ENCODE data around the gene PLXNC1. TPM values are rescaled to one million over a fixed set of nuclear protein-coding genes. Genes with fewer than 3 reads are reported as not detected.

Gene PLXNC1
- total RNA-seq, 2 experiments from 2014 or later, result 40.6 to 44.3 TPM

GRCh38 chr12:94209240-94209639 lies 60.9 kb downstream of the PLXNC1 start:
- Mint-ChIP-seq H3K27ac (no peak overlapping the region), H3K4me3 (no peak overlapping the region), H3K4me1 (peaks cover 48% of the 10 kb centered on the region), H3K9me3 (peaks cover 1% of the 10 kb centered on the region), H3K36me3 (peaks cover 39% of the 10 kb centered on the region), H3K27me3 (no peaks in the 10 kb centered on the region)
- DNase-seq, result no peak
- no peak for ATAC-seq (ENCODE audit: low read depth)
- POLR2A ChIA-PET, result interaction anchor here (1.5 to 2.0 kb wide), 5 partner anchors 10 to 95 kb away, joined by 4 to 13 read pairs (median 5); no protein-coding TSS in a partner anchor

- Mint-ChIP-seq H3K9me3 (peaks cover 1% of the 10 kb centered on the region), H3K27me3 (no peaks in the 10 kb centered on the region), H3K27ac (no peak overlapping the region), H3K4me3 (no peak overlapping the region), H3K36me3 (peaks cover 37% of the 10 kb centered on the region), H3K4me1 (peaks cover 36% of the 10 kb centered on the region)
- no peak for ATAC-seq (ENCODE audit: low read depth)
- POLR2A ChIA-PET, result no interaction called here
- DNase-seq, result no peak
These were observed 62.6 kb downstream of the PLXNC1 start for GRCh38 chr12:94211021-94211420.

GRCh38 chr12:94218233-94218632 lies 69.9 kb downstream of the PLXNC1 start:
- DNase-seq (no peak), ATAC-seq (ENCODE audit: low read depth) (no peak)
- no peaks in the 10 kb centered on the region for H3K27me3 Mint-ChIP-seq
- H3K36me3 Mint-ChIP-seq, result peaks cover 31% of the 10 kb centered on the region
- no peaks in the 10 kb centered on the region for H3K9me3 Mint-ChIP-seq
- H3K4me3 Mint-ChIP-seq, result no peak overlapping the region
- POLR2A ChIA-PET, result no interaction called here
- no peak overlapping the region for H3K27ac Mint-ChIP-seq
- peaks cover 3% of the 10 kb centered on the region for H3K4me1 Mint-ChIP-seq

DNA sequence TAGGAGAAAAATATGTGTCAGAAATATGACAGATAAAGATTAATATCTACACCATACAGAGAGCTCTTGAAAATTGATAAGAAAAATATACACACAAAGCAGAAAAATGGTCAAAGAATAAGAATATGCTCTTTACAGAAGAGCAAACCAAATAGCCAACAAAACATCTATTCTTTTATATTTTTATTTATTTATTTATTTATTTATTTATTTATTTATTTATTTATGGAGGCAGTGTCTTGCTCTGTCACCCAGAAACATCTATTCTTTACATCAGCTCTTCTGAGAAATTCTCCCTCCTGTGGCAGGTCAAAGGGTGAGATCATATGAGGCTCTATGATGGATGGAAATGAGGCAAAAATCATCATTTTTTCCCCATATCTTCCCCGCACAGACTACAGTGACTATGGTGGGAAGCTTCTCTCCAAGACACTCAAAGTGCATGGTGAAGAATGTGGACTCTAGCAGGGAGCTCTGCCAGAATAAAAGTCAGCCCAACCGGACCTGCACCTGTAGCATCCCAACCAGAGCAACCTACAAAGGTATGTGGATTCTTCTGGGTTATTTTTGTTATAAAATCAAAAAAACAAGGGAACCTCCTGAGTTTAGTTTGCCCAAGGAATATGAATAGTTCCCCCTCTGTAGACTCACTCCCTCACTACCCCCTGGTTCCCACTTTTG lies 71.4 kb downstream of the PLXNC1 start:
- H3K27me3 Mint-ChIP-seq, result no peaks in the 10 kb centered on the region
- H3K9me3 Mint-ChIP-seq, result no peaks in the 10 kb centered on the region
- ATAC-seq (ENCODE audit: low read depth) (no peak), DNase-seq (no peak)
- H3K36me3 Mint-ChIP-seq, result peaks cover 37% of the 10 kb centered on the region
- H3K4me1 Mint-ChIP-seq, result peaks cover 1% of the 10 kb centered on the region
- H3K27ac Mint-ChIP-seq, result no peak overlapping the region
- POLR2A ChIA-PET, result interaction anchor here (0.9 kb wide), 1 partner anchor 11 kb away, joined by 4 read pairs; no protein-coding TSS in a partner anchor
- H3K4me3 Mint-ChIP-seq, result no peak overlapping the region

DNA sequence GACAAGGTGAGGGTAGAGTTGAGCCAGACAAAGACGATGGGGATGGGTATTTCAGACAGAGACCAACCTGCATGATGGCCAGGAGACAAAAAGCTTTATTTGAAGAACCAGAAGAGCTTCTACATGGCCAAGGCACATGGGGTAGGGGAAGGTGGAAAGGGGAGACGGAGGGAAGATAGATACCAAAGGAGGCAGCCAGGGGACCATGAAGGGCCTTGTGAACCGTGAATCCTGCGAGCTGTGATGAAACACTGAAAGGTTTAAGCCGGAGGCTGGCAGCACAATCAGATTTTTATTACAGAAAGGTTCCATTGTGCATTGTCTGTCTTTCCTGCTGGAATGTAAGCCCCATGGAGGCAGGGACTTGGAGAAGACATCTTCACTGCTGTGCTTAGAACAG lies 72.4 kb downstream of the PLXNC1 start:
- Mint-ChIP-seq H3K27ac (peak overlapping the region; percentile 46), H3K9me3 (no peaks in the 10 kb centered on the region), H3K36me3 (peaks cover 43% of the 10 kb centered on the region), H3K4me1 (peaks cover 1% of the 10 kb centered on the region), H3K27me3 (no peaks in the 10 kb centered on the region), H3K4me3 (no peak overlapping the region)
- ATAC-seq (ENCODE audit: low read depth), result no peak
- DNase-seq, result no peak
- POLR2A ChIA-PET, result no interaction called here

GRCh38 chr12:94222351-94223084 lies 74.1 kb downstream of the PLXNC1 start:
- POLR2A ChIA-PET, result no interaction called here
- Mint-ChIP-seq H3K4me3 (no peak overlapping the region), H3K9me3 (no peaks in the 10 kb centered on the region), H3K27ac (no peak overlapping the region), H3K36me3 (peaks cover 58% of the 10 kb centered on the region), H3K27me3 (no peaks in the 10 kb centered on the region), H3K4me1 (peaks cover 1% of the 10 kb centered on the region)
- no peak for DNase-seq
- ATAC-seq (ENCODE audit: low read depth), result no peak

GRCh38 chr12:94223842-94224241 lies 75.5 kb downstream of the PLXNC1 start:
- POLR2A ChIA-PET, result no interaction called here
- Mint-ChIP-seq H3K27me3 (no peaks in the 10 kb centered on the region), H3K36me3 (peaks cover 70% of the 10 kb centered on the region), H3K27ac (peak overlapping the region; percentile 10), H3K4me3 (no peak overlapping the region), H3K9me3 (no peaks in the 10 kb centered on the region), H3K4me1 (peaks cover 1% of the 10 kb centered on the region)
- ATAC-seq (ENCODE audit: low read depth) (no peak), DNase-seq (no peak)

GRCh38 chr12:94225506-94225905 lies 77.1 kb downstream of the PLXNC1 start:
- no peaks in the 10 kb centered on the region for H3K9me3 Mint-ChIP-seq
- POLR2A ChIA-PET, result no interaction called here
- H3K4me1 Mint-ChIP-seq, result peaks cover 7% of the 10 kb centered on the region
- ATAC-seq (ENCODE audit: low read depth), result no peak
- no peak for DNase-seq
- peaks cover 73% of the 10 kb centered on the region for H3K36me3 Mint-ChIP-seq
- H3K27me3 Mint-ChIP-seq, result no peaks in the 10 kb centered on the region
- H3K27ac Mint-ChIP-seq, result no peak overlapping the region
- no peak overlapping the region for H3K4me3 Mint-ChIP-seq

GRCh38 chr12:94225947-94226630 lies 77.7 kb downstream of the PLXNC1 start:
- H3K36me3 Mint-ChIP-seq, result peaks cover 68% of the 10 kb centered on the region
- ATAC-seq (ENCODE audit: low read depth) (no peak), DNase-seq (no peak)
- H3K9me3 Mint-ChIP-seq, result no peaks in the 10 kb centered on the region
- no peak overlapping the region for H3K27ac Mint-ChIP-seq
- no peaks in the 10 kb centered on the region for H3K27me3 Mint-ChIP-seq
- peaks cover 10% of the 10 kb centered on the region for H3K4me1 Mint-ChIP-seq
- POLR2A ChIA-PET, result no interaction called here
- no peak overlapping the region for H3K4me3 Mint-ChIP-seq

GRCh38 chr12:94227066-94227465 lies 78.7 kb downstream of the PLXNC1 start:
- POLR2A ChIA-PET, result no interaction called here
- ATAC-seq (ENCODE audit: low read depth), result no peak
- H3K36me3 Mint-ChIP-seq, result peaks cover 69% of the 10 kb centered on the region
- H3K27ac Mint-ChIP-seq, result no peak overlapping the region
- no peak for DNase-seq
- H3K27me3 Mint-ChIP-seq, result no peaks in the 10 kb centered on the region
- H3K9me3 Mint-ChIP-seq, result no peaks in the 10 kb centered on the region
- H3K4me1 Mint-ChIP-seq, result peaks cover 9% of the 10 kb centered on the region
- no peak overlapping the region for H3K4me3 Mint-ChIP-seq

DNA sequence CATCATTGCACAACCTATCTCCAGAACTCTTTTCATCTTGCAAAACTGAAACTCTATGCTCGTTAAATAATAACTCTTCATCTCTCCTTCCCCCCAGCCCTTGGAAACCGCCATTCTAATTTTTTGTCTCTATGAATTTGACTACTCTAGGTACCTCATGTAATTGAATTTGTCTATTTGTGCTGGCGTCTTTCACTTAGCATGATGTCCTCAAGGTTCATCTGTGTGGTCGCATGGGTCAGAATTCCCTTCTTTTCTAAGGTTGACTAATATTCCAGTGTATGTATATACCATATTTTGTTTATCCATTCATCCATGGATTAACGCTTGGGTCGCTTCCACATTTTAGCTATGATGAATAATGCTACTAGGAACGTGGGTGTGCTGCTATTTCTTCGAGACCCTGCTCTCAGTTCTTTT lies 80.1 kb downstream of the PLXNC1 start:
- DNase-seq (no peak), ATAC-seq (ENCODE audit: low read depth) (no peak)
- Mint-ChIP-seq H3K27me3 (no peaks in the 10 kb centered on the region), H3K4me3 (no peak overlapping the region), H3K36me3 (peaks cover 65% of the 10 kb centered on the region), H3K9me3 (no peaks in the 10 kb centered on the region), H3K27ac (no peak overlapping the region), H3K4me1 (peaks cover 9% of the 10 kb centered on the region)
- POLR2A ChIA-PET, result no interaction called here

DNA sequence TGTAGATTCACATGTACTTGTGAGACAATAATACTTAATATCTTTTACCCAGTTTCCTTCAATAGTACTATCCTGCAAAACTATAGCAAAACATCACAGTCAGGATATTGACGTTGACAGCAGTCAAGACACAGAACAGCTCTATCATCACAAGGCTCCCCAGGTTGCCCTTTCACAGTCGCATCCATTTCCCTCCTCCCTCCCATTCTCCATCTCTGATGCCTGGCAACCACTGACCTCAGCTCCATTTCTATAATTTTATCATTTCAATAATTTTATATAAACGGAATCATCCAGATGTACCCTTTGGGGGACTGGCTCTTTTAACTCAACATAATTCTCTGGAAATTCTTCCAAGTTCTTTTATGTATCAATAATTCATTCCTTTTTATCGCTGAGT lies 81.5 kb downstream of the PLXNC1 start:
- Mint-ChIP-seq H3K27me3 (no peaks in the 10 kb centered on the region), H3K9me3 (no peaks in the 10 kb centered on the region), H3K36me3 (peaks cover 63% of the 10 kb centered on the region), H3K4me1 (peaks cover 9% of the 10 kb centered on the region), H3K27ac (no peak overlapping the region), H3K4me3 (no peak overlapping the region)
- no peak for ATAC-seq (ENCODE audit: low read depth)
- no peak for DNase-seq
- POLR2A ChIA-PET, result interaction anchor here (1.0 kb wide), 1 partner anchor 33 kb away, joined by 3 read pairs; no protein-coding TSS in a partner anchor

- H3K36me3 Mint-ChIP-seq, result peaks cover 60% of the 10 kb centered on the region
- ATAC-seq (ENCODE audit: low read depth) (peak; percentile 83), DNase-seq (no peak)
- POLR2A ChIA-PET, result interaction anchor here (1.0 kb wide), 1 partner anchor 32 kb away, joined by 3 read pairs; no protein-coding TSS in a partner anchor
- H3K4me3 Mint-ChIP-seq, result peak overlapping the region; percentile 52
- H3K9me3 Mint-ChIP-seq, result no peaks in the 10 kb centered on the region
- H3K27ac Mint-ChIP-seq, result peak overlapping the region; percentile 36
- H3K27me3 Mint-ChIP-seq, result no peaks in the 10 kb centered on the region
- H3K4me1 Mint-ChIP-seq, result peaks cover 9% of the 10 kb centered on the region
These were observed 82.1 kb downstream of the PLXNC1 start for GRCh38 chr12:94230357-94230905.

Data from activated naive CD8-positive, alpha-beta T cell treated with anti-CD3 and anti-CD28 coated beads, Interleukin-2, amount 10 ng/mL, durations not matched to agents 7 days and 5 days (primary cell).